Astrocyte of the spinal cord (primary cell): ENCODE measurements around the gene PPP2R5E.
"Not testable (repeated sequence)": the region's sequence is repeated elsewhere in the genome, so short reads cannot be mapped to it uniquely, and the experiment has no call there.

Experiments
- DNase-seq: peaks from one replicate; pipeline ENCODE4 v3.0.0; 2011; ENCODE audit warnings: low read depth, low spot score
- H3K4me3 ChIP-seq: 2 replicates; pipeline ENCODE4 v1.5.1; 2011; ENCODE audit warnings: low read depth, mild to moderate bottlenecking, low read length, moderate library complexity
- in situ Hi-C: cut with HindIII; loops from 2 replicates; pipeline ENCODE4 v1.10.0; 2017; ENCODE audit warnings: low sequenced_read_pairs
- TF ChIP-seq, protein P1 (sequence below): IDR thresholded peaks from 2 replicates; pipeline ENCODE4 v1.5.1; 2012; ENCODE audit warnings: low read depth, mild to moderate bottlenecking, low read length, inconsistent platforms

PPP2R5E gene

DNA sequence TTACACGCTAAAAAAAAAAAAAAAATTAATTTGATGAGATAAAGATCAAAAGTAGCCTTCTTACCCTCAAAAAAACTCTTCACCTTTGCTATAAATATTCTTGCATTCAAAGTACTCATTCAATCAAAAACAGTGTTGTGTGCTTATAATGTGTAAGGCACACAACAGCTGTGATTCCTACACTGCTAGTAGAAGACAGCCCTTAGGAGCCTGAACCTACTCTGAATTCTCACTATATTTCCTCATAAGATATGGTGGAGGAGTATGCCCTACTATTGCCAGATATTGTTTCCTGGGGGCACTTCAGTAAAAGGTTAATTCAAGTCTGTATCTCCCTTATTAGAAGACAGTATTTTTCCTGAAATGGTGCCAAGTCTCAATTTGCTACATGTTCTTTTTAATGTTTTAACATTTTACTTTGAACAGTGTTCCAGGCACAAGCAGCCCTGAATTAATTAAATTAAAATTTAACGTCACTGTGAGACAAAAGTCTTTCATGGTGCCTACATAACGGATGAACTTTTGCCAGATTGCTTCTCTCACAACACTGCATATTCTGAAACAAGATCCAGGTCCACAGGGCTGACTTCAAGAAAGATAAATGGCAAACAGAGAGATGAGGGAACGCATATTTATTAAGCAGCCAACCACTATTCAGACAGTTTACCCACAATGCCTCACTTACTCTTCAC, 19.3 kb downstream of the PPP2R5E start:
- no peak overlapping the region for H3K4me3 ChIP-seq
- no peak for DNase-seq
- TF ChIP-seq, protein P1, sequence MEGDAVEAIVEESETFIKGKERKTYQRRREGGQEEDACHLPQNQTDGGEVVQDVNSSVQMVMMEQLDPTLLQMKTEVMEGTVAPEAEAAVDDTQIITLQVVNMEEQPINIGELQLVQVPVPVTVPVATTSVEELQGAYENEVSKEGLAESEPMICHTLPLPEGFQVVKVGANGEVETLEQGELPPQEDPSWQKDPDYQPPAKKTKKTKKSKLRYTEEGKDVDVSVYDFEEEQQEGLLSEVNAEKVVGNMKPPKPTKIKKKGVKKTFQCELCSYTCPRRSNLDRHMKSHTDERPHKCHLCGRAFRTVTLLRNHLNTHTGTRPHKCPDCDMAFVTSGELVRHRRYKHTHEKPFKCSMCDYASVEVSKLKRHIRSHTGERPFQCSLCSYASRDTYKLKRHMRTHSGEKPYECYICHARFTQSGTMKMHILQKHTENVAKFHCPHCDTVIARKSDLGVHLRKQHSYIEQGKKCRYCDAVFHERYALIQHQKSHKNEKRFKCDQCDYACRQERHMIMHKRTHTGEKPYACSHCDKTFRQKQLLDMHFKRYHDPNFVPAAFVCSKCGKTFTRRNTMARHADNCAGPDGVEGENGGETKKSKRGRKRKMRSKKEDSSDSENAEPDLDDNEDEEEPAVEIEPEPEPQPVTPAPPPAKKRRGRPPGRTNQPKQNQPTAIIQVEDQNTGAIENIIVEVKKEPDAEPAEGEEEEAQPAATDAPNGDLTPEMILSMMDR, result no peak
- in situ Hi-C loops, result no loop called here

DNA sequence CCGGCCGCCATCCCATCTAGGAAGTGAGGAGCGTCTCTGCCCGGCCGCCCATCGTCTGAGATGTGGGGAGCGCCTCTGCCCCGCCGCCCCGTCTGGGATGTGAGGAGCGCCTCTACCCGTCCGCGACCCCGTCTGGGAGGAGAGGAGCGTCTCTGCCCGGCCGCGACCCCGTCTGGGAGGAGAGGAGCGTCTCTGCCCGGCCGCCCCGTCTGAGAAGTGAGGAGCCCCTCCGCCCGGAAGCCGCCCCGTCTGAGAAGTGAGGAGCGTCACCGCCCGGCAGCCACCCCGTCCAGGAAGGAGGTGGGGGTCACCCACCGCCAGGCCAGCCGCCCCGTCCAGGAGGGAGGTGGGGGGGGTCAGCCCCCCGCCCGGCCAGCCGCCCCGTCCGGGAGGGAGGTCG, 20.7 kb downstream of the PPP2R5E start:
- H3K4me3 ChIP-seq, DNase-seq, in situ Hi-C loops: not testable (repeated sequence)

DNA sequence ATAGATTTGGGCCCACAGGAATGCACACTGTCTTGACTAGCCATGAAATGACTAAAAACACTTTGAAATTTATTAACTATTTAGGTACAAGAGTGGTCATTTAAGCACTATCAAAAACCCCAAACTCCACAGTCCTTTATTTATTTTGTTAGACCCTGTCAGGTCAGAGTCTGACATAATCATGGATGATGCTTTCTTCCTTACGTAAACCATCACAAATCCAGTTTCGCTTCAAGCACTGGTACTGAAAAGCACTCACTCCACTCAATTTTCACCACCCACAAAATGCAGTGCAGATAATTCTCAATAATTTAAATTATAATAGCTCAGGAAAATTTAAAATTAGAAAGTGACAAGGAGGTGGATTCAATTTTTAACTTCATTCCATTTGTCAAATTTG, 25.8 kb downstream of the PPP2R5E start:
- TF ChIP-seq, protein P1, result no peak
- in situ Hi-C loops, result no loop called here
- DNase-seq, result no peak
- no peak overlapping the region for H3K4me3 ChIP-seq

DNA sequence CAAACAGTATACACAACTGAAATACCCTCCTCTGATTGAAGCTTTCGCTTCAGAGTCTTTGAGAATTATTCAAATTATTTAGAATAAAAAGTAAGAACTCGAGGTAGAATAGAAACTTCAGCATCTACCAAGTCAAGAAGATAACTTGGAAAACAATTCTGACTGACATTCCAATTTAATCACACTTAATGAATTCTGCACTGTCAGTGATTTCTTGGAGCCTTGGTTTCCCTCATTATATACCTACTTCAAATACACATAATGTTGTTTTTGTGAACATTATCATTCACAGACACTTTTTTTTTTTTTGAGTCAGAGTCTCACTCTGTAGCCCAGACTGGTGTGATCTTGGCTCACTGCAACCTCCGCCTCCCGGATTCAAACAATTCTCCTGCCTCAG, 27.9 kb downstream of the PPP2R5E start:
- TF ChIP-seq, protein P1, result no peak
- no peak overlapping the region for H3K4me3 ChIP-seq
- DNase-seq, result no peak
- in situ Hi-C loops, result no loop called here

DNA sequence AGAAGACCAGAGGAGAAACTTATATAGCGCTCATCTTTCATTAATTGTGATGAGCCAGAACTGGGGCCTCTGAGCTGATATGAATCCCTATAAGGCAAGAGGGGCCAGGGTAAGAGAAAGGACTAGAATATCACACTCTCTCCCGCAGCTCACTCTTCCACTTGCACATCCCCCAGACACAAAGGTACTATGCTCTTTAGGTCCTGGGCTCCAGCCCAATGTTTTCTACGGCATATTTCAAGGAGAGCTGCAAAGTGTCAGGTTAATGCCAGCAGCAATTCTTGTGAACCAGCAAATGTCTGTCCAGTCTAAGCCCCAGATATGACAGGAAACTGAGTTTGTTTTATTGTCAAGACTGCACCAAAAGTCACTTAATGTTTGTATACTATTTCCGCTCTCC, 29.4 kb downstream of the PPP2R5E start:
- TF ChIP-seq, protein P1, result no peak
- in situ Hi-C loops, result no loop called here
- no peak for DNase-seq
- no peak overlapping the region for H3K4me3 ChIP-seq

DNA sequence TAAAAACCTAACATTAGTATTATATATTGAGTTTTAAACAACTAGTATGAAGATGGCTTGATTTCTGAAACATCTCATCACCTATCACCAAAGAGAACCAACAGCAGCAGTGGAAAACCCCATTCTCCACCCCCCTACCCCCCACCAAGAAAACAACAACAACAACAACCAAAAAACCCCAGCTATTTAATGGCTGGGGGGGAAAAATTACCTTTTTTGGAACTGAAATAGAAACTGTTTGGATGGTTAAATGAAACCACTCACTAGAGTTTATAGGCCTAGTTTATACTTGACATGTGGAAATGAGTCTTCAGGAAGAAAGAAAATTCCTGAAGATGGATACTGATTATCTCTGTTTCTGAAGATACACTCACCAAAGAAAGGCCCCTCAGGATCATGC, 30.3 kb downstream of the PPP2R5E start:
- in situ Hi-C loops, result no loop called here
- TF ChIP-seq, protein P1, result no peak
- DNase-seq, result no peak
- H3K4me3 ChIP-seq, result no peak overlapping the region

DNA sequence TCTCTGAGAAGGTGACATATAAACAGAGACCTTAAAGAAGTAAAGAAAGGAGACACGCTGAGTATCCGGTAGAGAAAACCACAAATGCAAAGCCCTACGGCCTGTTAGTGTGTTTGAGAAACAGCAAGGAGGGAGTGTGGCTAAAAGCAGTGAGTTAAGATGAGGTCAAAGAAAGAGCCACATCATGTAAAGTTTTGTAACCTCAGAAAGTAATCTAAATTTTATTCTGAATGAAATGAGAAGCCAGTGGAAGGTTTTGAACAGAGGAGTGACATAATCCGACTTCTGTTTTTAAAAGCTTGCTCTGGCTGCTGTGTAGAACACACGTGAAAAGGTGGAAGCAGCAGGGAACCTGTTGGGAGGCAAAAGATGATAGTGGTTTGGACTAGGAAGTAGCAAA, 32.6 kb downstream of the PPP2R5E start:
- no peak overlapping the region for H3K4me3 ChIP-seq
- peak; percentile 40 for DNase-seq
- TF ChIP-seq, protein P1, result no peak
- in situ Hi-C loops, result no loop called here
